Astrocyte of the hippocampus (primary cell): ENCODE data around the gene ITIH2.
"Not testable (repeated sequence)": the region's sequence is repeated elsewhere in the genome, so short reads cannot be mapped to it uniquely, and the experiment has no call there.

ENCODE experiments used
- DNase-seq: peaks from one replicate; pipeline ENCODE4 v3.0.0; 2011; ENCODE audit warnings: low read depth, low spot score

Gene ITIH2

GRCh38 chr10:7697426-7697825, 5.7 kb upstream of the ITIH2 start:
- no peak for DNase-seq

GRCh38 chr10:7700577-7701125, 2.5 kb upstream of the ITIH2 start:
- peak; percentile 37 for DNase-seq

- DNase-seq = no peak
Measured at GRCh38 chr10:7701158-7701742, 1.9 kb upstream of the ITIH2 start.

GRCh38 chr10:7702288-7702812, 766 bp upstream of the ITIH2 start:
- no peak for DNase-seq

- DNase-seq = no peak
Measured at GRCh38 chr10:7704071-7705016, 1.2 kb downstream of the ITIH2 start.

- DNase-seq = no peak
Measured at GRCh38 chr10:7705341-7705740, 2.2 kb downstream of the ITIH2 start.

GRCh38 chr10:7706534-7707073, 3.5 kb downstream of the ITIH2 start:
- DNase-seq = no peak

GRCh38 chr10:7707102-7707501, 4.0 kb downstream of the ITIH2 start:
- DNase-seq = no peak

GRCh38 chr10:7707858-7708622, 4.9 kb downstream of the ITIH2 start:
- no peak for DNase-seq

- DNase-seq = no peak
Measured at GRCh38 chr10:7708832-7709231, 5.7 kb downstream of the ITIH2 start.

- no peak for DNase-seq
Measured at GRCh38 chr10:7710446-7710845, 7.3 kb downstream of the ITIH2 start.

GRCh38 chr10:7711075-7711474, 8.0 kb downstream of the ITIH2 start:
- DNase-seq = not testable (repeated sequence)

GRCh38 chr10:7715515-7715914, 12.4 kb downstream of the ITIH2 start:
- no peak for DNase-seq

- DNase-seq = no peak
Measured at GRCh38 chr10:7717767-7718166, 14.7 kb downstream of the ITIH2 start.

- no peak for DNase-seq
Measured at GRCh38 chr10:7718685-7719084, 15.6 kb downstream of the ITIH2 start.

GRCh38 chr10:7720478-7720877, 17.4 kb downstream of the ITIH2 start:
- no peak for DNase-seq

- no peak for DNase-seq
Measured at GRCh38 chr10:7722927-7723529, 19.9 kb downstream of the ITIH2 start.

- DNase-seq = no peak
Measured at GRCh38 chr10:7734821-7735220, 31.7 kb downstream of the ITIH2 start.

- no peak for DNase-seq
Measured at GRCh38 chr10:7738536-7739407, 35.7 kb downstream of the ITIH2 start.

- no peak for DNase-seq
Measured at GRCh38 chr10:7744307-7744706, 41.2 kb downstream of the ITIH2 start.
